ENCODE data around the gene ZNF217.
"Not testable (repeated sequence)": the region's sequence is repeated elsewhere in the genome, so short reads cannot be mapped to it uniquely, and the experiment has no call there.

GRCh38 chr20:53596189-53597001 is 2.8 kb upstream of the ZNF217 start:
- TF ChIP-seq EZH2 (IDR thresholded peaks at IDR 0.05; ENCODE audit: borderline replicate concordance, low read depth, low read length, poor library complexity, severe bottlenecking); CTCF (conservative IDR thresholded peaks at IDR 0.05; ENCODE audit: low read depth, low read length): not testable (repeated sequence)

Data from A673 (cell line).